GM18499 (cell line): ENCODE results near the gene RAPGEF5.

Experiments
- ATAC-seq: cut with Tn5 transposase; IDR thresholded peaks from one replicate; pipeline ENCODE4 v1.9.1; 2021; ENCODE audit warnings: moderate number of reproducible peaks; ENCODE audit not compliant: insufficient read depth, unreplicated experiment

The RAPGEF5 gene

DNA sequence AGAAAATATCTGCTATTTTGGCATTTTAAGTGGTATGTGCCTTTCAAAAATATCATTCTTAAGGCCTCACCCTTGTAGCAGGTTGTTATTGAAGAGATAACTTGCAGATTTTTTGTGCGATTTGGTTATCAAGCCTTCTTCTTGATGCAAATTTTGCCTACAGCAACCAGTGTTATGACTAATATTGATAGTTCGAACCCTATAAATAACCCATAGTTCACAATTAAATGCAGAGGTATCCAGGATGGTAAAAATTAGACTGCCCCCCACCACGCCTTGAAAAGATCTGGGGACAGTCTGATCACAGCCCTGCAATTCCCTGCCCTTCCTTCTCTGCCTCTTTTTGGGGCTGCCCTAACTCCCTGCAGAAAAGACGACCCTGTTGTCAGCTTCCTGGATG lies 28.4 kb upstream of the RAPGEF5 start:
- ATAC-seq, result no peak

DNA sequence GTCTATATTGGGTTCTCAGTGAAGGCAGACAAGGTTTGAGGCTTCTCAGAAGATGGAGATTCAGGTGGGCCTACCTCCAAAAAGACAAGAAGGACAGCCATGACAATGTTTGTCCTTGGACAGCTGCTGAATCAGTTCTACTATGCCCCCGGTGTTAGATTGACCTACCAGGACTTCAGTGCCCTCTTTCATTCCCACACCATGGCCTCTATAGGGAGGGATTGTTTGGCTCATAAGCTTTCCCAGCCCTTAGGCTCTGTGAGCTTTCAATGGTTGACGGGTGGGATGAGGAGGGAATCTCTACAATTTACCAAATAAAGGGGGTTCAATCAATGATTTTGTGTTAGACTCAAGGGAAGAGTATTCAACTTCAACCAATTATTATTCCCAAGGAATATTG lies 23.4 kb upstream of the RAPGEF5 start:
- ATAC-seq, result no peak

DNA sequence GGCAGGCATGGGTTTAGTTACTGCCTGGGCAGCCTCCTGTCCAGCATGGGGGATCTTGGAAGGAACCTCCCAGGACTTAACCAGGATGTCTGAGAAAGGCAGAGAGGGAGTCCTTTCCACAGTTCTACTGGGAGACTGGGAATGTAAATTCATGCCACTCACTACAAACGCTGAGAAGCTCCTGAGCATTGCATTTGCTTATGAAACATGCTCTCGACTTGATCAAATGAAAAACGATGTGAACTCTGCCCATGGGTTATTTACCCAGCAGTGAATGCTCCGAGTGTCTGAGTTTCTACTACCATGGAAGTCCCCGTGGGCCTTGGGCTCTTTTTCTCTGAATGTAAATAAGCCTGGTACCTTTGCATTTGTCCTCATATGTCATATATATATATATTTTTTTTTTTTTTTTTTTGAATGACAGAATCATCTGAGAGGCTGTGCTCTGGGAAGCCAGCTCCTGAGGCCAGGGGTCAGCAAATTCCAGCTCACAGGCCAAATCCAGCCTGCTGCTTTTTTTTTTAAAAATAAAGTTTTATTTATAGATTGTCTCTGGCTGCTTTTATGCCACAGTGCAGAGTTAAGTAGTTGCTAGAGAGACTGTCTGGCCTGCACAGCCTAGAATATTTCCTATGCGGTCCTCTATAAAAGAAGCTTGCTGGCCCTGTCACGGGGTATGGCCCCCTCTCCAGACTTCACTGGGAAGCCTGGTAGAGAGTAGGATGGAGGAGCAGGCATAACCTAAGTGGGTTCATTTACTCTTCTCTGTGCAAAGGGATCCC lies 21.4 kb upstream of the RAPGEF5 start:
- ATAC-seq, result no peak

DNA sequence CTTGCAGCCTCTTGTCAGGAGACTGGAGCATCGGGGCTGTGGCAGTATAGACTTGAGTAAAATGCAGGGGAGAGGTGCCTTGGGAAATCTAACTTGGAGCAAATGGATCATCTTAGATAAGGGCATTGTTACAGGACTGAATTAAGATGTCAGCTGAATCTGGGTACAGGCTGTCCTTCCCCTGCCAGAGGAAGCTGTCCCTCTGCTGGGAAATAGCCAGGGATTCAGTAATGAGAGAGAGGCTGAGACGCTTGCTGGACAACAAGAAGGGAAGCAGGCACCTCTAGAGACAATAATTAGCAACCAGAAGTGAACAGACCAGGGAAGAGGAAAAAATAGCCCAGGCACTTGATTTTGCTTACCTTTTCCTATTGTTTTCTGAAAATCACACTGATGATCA lies 20.7 kb upstream of the RAPGEF5 start:
- ATAC-seq, result no peak

DNA sequence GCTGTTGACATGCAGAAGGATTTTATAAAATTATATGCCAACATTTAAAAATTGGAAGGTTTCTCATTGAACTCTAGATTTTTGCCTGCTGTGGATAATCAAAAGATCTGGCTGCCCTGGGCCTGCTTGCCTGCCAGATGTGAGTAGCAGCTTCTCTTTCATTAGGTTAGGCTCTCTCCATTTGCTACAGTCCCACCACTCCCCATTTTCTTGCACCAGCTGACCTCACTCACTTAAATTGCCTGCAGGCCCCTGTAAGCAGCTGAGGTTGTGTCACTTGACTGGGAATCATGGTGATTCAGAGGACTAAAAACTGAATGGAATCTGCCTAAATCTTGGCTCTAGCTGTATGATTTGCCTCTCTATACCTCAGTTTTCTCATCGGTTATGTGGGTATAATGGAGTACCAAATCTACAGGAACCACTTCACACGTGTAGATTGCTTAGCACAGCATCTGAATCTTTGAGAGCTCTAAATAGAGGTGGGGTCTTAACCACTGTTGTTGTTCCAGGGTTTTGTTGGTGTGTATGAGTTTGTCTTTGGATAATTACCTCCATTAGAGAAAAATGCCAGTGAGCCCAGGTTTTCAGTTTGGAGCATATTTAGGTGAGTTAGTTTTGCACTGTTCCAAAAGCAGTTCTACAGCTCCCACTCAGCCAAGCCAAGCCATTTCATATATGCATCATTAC lies 18.6 kb upstream of the RAPGEF5 start:
- ATAC-seq, result no peak

DNA sequence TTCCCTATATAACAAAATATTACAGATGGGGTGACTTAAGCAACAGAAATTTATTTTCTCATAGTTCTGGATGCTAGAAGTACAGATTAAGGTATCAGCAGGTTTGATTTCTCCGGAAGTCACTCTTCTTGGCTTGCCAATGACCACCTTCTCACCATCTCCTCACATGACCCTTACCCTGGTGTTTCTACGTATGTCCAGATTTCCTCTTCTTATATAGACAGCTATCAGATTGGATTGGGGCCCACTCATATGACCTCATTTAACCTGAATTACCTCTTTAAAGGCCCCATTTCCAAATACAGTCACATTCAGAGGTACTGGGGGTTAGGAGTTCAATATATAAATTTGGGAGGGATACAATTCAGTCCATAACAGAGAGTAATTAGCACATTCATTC lies 17.0 kb upstream of the RAPGEF5 start:
- no peak for ATAC-seq

DNA sequence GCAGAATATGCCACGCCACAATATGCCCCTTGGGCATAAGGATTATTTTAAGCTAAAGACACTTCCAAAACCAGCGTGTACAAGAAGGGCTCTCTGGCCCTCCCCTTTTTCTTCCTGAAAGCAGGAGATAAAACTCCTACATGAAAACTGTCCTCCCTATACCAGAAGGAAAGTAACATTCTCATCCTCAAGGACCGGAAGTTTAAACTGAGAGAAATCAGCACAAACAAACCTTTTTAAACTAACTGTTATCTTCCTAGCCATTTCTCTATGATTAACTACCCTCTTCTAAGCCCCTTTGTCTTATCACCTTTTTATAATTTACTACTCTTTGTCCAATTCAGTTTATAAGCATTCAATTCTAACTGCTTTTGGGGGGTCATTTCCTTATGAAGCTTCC lies 16.4 kb upstream of the RAPGEF5 start:
- ATAC-seq, result no peak

DNA sequence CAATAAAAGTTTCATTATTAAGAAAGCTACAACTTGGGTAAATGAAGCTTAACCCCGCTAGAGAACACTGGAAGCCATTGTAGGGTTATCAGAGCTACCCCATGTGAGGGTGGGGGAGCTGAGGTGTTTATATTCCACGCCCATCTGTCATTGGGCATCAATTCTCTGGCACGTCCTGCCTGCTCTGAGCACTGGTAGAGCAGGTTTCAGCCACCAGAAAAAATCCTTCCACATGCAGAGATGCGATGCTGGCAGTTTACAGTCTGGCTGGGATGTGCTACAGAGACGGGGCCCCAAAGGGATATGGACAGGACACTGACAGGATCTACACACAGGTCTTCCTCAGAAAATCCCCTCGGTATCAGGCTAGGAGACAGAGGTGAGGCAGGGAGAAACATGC lies 15.9 kb upstream of the RAPGEF5 start:
- ATAC-seq, result no peak

DNA sequence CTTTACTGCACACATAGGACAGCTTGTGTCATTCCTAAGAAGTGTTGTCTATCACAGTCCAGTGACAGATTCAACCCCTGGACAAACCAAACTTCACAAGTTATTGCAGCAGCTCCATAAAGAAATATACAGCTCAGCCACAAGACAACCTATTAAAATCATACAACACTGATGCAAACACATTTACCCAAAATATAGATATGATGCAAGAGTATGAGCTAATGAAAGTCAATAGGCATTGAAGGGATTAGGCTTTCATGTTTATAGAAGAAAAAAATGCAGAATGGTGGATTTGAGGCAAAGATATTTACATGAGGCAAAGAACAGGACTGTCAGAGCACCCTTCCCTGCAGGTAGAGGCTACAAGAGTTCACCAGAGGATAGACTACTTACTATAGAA lies 14.9 kb upstream of the RAPGEF5 start:
- ATAC-seq, result no peak

DNA sequence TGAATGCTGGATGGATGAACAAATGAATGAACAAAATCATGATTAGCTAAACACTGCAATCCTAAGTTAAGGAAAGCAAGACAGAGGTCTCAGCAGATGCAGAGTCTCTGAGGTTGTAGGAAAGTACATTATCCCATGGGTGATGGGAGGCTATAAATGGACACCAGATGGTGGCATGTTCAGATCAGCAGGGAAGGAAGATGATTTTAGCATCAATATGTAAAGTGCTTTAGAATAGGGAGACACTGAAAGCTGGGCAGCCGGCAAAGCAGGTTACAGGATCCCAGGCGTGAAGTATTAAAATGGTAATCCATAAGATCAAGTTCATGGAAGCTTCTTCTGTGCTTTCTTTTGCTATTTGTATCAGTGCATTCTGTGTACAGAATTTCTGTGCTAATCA lies 7.9 kb upstream of the RAPGEF5 start:
- ATAC-seq, result no peak

DNA sequence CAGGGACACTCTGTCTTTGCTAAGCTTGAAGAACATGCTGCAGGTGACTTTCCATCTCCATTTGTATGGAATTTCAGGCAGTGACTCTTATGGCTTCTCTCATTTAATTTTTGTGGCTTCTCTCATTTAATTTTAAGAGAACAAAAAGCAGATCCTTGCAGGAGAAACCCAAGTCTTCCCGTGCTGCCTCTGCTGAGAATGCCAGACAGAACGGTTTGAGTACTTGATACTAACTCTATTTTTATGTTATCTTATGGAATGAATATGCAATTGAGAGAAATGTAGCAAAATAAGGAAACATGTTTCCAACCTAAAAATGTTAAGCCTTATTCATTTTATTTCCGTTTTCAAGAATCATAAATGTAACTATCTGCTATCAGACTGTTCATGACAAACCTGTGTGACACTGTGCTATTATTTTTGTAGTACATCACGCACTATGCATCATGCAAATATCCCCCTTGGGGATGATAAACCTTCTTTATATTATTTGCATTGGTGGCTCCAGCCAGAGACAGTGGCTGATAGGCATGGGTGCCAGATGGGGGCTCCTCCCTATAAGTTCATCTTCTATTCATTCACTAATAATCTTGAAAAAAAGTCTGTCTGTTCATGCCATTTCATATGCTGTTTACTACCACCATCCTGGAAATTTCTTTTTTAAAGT lies 6.9 kb upstream of the RAPGEF5 start:
- ATAC-seq, result no peak

DNA sequence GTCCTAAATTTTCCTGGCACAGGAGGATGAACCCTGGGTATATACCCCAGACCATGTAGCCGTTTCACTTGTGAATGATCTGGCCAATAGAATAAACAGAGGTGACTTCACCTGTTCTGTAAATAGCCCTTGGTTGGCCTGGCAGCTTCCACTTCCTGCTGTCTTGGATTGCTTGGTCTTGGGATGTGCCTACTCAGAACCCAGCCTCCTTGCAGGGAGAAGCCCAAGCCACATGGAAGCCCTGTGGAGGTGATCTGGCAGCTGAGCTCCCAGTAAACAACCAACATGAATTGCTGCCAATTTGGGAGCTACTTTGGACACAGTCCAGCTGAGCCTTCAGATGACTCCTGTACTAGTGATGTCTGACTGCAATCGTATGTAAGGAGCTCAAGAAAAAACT lies 4.8 kb upstream of the RAPGEF5 start:
- ATAC-seq, result no peak

DNA sequence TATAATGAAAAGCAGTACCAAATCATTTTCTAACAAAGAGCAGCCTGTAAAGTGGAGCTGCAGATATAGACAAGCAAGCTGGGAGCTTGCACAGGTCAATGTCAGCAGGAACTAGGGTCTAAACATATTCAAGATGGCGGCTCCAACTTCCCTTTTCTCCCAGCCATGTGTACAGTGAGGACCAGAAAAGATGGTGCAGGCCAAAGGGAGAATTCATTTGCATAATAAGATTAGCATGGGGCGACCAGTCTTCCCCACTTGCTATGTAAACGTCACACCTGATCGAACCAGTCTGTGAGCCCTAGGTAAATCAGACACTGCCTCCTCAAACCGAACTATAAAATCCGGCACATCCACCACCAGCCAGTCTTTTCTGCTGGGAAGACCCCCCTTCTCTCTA lies 4.4 kb upstream of the RAPGEF5 start:
- ATAC-seq, result no peak

DNA sequence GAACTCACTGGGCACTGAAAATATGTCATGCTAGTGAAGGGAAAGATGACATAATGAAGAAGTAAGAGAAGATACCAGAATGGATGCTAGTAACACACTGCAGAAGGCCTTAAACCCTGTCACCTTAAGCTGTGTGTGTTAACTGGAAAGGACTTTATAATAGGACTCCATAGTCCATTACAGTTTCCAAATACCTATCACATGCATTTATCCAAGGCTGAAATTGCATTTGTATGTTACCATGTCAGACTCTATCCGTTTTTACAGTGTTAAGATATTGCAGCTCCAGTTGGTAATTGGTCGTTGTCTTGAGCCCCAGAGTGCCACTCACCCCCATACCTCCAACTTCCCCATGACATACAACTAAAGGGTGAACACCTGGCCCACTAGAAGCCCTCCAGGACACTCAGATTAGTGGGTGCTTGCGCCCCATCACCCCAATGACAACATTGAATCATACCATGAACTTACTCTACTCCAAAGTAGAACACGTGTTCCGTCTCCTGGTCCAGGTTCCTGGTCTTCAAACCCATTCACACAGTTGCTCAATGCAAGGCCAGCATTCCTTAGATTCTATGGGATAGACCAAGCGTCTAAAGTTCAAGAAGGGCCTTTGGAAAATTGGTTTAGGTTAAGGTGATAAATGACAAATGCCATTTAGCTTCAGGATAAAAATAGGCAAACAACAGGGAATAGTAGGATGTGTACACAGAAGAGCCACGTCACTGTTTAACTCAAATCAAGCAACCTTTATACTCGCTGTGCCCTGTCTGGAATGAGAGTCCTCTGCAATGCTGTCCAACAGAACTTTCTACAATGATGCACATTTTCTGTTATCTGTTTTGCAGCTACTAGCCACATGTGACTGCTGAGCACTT lies 2.1 kb upstream of the RAPGEF5 start:
- ATAC-seq, result no peak

DNA sequence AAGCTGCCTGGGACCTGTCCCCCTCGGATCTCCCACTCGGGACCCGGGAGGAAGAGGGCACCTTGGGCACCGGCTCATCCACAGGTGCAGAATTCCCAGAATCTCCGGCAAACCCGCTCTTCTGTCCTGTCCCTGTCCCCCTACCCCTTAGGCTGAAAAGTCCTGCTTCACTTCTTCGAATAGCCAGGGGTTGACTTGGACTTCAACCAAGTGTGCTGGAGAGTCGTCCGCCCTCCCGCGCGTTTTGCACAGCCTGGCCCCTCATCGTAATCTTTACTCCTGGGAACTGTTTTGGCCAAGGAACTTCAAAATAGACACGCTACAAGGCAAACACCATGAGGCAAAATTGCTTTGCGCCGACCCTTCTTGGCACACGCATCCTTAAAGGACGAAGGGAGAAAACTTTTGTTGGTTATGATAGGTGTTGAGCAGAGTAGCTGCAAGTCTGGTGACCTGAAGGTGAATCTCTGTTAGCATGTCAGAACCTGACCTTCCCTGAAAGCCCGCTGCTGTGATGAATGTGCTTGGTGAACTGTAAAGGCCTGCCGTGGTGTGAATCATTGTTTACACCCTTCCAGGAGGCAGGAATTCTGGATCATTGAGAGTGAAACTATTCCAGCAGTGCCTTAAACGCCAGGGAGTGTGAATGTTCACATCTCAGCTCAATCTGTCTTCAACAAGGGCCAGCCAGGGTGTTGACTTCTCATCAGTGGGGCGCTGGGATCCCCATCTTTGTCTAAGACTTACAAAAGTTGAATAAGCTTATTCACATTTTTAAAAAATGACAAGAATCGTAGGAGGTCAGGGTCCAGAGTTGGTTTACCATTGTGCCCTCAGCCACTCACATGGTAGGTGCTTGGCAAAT lies 589 bp upstream of the RAPGEF5 start:
- no peak for ATAC-seq

DNA sequence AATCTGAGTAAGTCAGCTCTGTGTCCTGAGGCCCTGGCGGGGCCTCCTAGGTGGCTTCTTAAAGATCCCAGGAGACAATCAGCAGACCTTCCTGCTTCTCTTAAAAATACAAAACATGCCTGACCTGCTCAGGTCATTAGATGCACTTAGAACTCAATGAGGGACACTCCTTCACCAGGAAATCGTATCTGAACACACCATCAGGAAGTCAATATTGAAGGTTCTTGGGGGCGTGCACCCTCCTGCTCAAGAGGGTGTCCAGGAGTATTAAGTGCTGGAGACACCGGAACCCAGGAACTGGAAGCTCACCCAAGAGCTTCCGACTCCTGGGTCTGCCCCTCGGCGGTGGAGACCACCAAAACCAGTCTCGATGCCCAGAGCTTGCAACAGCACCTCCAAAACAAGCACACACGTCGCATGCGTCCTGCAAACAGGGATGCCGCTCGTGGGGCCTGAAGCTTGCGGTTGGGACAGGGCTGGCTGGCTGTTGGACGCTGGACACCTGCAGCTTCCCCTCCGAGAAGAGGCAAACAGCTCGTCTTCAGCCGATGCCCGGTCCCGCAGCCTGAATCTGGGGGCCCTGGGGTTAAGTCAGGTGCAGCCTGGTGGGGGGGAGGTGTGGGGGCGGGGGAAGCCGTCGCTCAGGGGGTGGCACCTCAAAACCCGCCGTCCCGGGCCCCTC lies 803 bp downstream of the RAPGEF5 start:
- ATAC-seq, result no peak

DNA sequence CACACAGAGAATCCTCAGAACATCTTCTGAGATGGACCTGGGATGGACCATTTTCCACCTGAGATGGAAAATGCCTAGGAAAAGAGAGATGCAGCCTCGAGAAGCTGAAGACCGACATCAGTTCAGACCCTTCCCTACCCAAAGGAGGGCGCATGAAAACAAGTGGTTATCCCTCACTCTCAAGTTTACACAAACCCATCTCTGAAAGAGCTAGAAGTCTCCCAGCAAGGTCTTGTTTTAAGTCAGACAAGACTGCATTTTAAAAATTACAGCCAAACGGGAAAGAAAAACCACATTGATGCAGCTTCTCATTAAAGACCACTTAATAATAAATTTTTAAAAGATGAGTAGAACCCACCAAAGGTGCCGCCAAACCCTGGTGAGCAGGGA lies 1.3 kb downstream of the RAPGEF5 start:
- no peak for ATAC-seq

DNA sequence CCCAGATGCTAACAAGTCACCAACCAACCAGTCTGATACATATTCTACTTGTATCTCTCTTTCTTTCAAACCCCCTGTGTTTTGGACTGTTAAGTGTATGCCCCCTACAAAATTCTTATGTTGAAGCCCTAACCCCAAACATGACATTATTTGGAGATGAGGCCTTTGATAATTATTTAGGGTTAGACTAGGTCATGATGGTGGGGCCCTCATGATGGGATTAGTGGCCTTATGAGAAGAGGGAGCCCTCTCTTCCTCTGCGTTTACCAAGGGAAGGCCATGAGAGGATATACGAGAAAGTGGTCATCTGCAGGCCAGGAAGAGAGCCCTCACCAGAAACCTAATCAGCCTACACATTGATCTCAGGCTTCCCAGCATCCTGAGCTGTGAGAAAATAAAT lies 2.5 kb downstream of the RAPGEF5 start:
- ATAC-seq, result no peak

DNA sequence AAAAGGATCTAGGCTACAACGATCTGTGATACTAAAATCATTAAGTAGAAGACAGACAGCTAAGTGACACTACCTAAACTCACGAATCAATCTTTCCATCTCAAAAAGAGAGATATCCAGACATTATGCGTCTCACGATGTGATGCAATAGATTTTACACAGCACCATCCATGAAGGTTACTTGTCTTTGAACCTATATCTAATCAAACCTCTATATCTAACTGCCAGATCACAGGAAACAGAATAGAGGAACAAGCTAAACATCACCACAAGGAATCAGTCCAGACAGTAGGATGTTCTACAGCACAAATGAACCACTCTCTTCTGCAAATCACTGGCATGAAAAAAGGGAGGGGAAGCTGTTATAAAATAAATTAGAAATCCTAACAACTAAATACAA lies 4.1 kb downstream of the RAPGEF5 start:
- ATAC-seq, result no peak
